ENCODE data around the gene IL1A.

IL1A gene

GRCh38 chr2:112831513-112831845, 47.2 kb upstream of the IL1A start:
- no peak for ATAC-seq
- TF ChIP-seq ESRRG (CRISPR knock-in tag; IDR thresholded peaks at IDR 0.05): no peak
- no peak for TF ChIP-seq ZFP3 (CRISPR knock-in tag; IDR thresholded peaks at IDR 0.05)
- TF ChIP-seq POU6F1 (CRISPR knock-in tag; IDR thresholded peaks at IDR 0.05; ENCODE audit: borderline replicate concordance, low read depth): no peak
- TF ChIP-seq CREB5 (CRISPR knock-in tag; IDR thresholded peaks at IDR 0.05; ENCODE audit: low read depth): no peak
- no peak for TF ChIP-seq ZNF565 (CRISPR knock-in tag; conservative IDR thresholded peaks at IDR 0.05; ENCODE audit: low read depth)

- TF ChIP-seq ZNF70 (CRISPR knock-in tag; IDR thresholded peaks at IDR 0.05): no peak
- no peak for TF ChIP-seq TCF4 (CRISPR knock-in tag; IDR thresholded peaks at IDR 0.05; ENCODE audit: borderline replicate concordance)
- no peak for TF ChIP-seq RARB (CRISPR knock-in tag; IDR thresholded peaks at IDR 0.05)
- TF ChIP-seq POU6F1 (CRISPR knock-in tag; IDR thresholded peaks at IDR 0.05; ENCODE audit: borderline replicate concordance, low read depth): no peak
- no peak for TF ChIP-seq ZFP3 (CRISPR knock-in tag; IDR thresholded peaks at IDR 0.05)
- no peak for TF ChIP-seq ZNF565 (CRISPR knock-in tag; conservative IDR thresholded peaks at IDR 0.05; ENCODE audit: low read depth)
- no peak for TF ChIP-seq PPARA (CRISPR knock-in tag; IDR thresholded peaks at IDR 0.05; ENCODE audit: borderline replicate concordance)
- no peak for TF ChIP-seq ARNTL (CRISPR knock-in tag; IDR thresholded peaks at IDR 0.05; ENCODE audit: borderline replicate concordance, low read depth)
- TF ChIP-seq ESRRG (CRISPR knock-in tag; IDR thresholded peaks at IDR 0.05): no peak
- TF ChIP-seq CREB5 (CRISPR knock-in tag; IDR thresholded peaks at IDR 0.05; ENCODE audit: low read depth): no peak
- TF ChIP-seq ZC3H10 (CRISPR knock-in tag; IDR thresholded peaks at IDR 0.05): no peak
- TF ChIP-seq SNAI2 (CRISPR knock-in tag; IDR thresholded peaks at IDR 0.05): no peak
- no peak for TF ChIP-seq TSHZ2 (CRISPR knock-in tag; IDR thresholded peaks at IDR 0.05)
- ATAC-seq: no peak
Observed at GRCh38 chr2:112830682-112831512, 46.6 kb upstream of the IL1A start.

GRCh38 chr2:112829961-112830681, 45.8 kb upstream of the IL1A start:
- no peak for TF ChIP-seq ISL1 (CRISPR knock-in tag; IDR thresholded peaks at IDR 0.05)
- no peak for TF ChIP-seq ZC3H10 (CRISPR knock-in tag; IDR thresholded peaks at IDR 0.05)
- TF ChIP-seq TCF4 (CRISPR knock-in tag; IDR thresholded peaks at IDR 0.05; ENCODE audit: borderline replicate concordance): no peak
- TF ChIP-seq GLIS3 (CRISPR knock-in tag; IDR thresholded peaks at IDR 0.05): no peak
- TF ChIP-seq PATZ1 (CRISPR knock-in tag; IDR thresholded peaks at IDR 0.05; ENCODE audit: borderline replicate concordance): no peak
- TF ChIP-seq BACH2 (CRISPR knock-in tag; IDR thresholded peaks at IDR 0.05; ENCODE audit: borderline replicate concordance): no peak
- no peak for TF ChIP-seq PPARA (CRISPR knock-in tag; IDR thresholded peaks at IDR 0.05; ENCODE audit: borderline replicate concordance)
- no peak for TF ChIP-seq RARB (CRISPR knock-in tag; IDR thresholded peaks at IDR 0.05)
- no peak for TF ChIP-seq ZNF70 (CRISPR knock-in tag; IDR thresholded peaks at IDR 0.05)
- no peak for TF ChIP-seq POU6F1 (CRISPR knock-in tag; IDR thresholded peaks at IDR 0.05; ENCODE audit: borderline replicate concordance, low read depth)
- no peak for TF ChIP-seq CSRNP3 (CRISPR knock-in tag; IDR thresholded peaks at IDR 0.05)
- no peak for TF ChIP-seq SNAI2 (CRISPR knock-in tag; IDR thresholded peaks at IDR 0.05)
- ATAC-seq: no peak
